Measurements from ENCODE around the gene PSME3.

DNA sequence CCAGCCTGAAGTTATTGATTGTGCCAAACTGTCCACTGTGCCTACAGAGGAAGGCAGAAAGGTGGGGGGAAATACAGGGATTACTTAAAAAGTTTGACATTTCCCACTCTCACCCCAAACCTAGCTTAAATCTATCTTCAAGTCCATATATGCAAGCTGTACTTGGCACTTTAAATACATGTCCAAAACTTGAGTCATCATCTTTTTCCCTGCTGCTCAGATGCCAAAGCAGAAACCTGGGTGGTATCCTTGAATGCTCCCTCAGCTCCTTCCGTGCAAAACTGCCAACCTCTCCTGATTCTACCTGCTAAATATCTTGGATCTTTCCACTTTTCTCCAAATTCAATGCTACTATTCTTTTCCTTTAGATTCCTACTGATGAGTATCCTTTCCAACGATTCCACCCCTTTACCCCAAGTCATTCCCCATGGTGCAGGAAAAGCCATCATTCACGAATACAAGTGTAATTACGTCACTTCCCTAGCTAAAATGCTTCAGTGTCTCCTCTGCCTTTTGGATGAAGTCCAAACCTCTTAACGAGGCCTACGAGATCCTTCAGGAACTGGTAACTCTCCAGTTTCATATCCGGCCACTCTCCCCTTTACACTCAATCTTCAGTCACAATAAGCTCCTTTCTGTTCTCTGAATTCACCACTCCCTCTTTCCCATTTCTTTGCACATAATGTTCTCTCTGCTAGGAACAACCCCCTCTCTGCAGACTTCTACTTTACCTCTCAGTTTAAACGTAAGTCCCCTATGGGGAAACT, 18.4 kb upstream of the PSME3 start:
- TF ChIP-seq, protein P1, sequence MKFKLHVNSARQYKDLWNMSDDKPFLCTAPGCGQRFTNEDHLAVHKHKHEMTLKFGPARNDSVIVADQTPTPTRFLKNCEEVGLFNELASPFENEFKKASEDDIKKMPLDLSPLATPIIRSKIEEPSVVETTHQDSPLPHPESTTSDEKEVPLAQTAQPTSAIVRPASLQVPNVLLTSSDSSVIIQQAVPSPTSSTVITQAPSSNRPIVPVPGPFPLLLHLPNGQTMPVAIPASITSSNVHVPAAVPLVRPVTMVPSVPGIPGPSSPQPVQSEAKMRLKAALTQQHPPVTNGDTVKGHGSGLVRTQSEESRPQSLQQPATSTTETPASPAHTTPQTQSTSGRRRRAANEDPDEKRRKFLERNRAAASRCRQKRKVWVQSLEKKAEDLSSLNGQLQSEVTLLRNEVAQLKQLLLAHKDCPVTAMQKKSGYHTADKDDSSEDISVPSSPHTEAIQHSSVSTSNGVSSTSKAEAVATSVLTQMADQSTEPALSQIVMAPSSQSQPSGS (CRISPR knock-in tag; IDR thresholded peaks at IDR 0.05; ENCODE audit: borderline replicate concordance, low read depth): no peak
- TF ChIP-seq, protein P2, sequence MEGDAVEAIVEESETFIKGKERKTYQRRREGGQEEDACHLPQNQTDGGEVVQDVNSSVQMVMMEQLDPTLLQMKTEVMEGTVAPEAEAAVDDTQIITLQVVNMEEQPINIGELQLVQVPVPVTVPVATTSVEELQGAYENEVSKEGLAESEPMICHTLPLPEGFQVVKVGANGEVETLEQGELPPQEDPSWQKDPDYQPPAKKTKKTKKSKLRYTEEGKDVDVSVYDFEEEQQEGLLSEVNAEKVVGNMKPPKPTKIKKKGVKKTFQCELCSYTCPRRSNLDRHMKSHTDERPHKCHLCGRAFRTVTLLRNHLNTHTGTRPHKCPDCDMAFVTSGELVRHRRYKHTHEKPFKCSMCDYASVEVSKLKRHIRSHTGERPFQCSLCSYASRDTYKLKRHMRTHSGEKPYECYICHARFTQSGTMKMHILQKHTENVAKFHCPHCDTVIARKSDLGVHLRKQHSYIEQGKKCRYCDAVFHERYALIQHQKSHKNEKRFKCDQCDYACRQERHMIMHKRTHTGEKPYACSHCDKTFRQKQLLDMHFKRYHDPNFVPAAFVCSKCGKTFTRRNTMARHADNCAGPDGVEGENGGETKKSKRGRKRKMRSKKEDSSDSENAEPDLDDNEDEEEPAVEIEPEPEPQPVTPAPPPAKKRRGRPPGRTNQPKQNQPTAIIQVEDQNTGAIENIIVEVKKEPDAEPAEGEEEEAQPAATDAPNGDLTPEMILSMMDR (IDR thresholded peaks at IDR 0.05): no peak
- TF ChIP-seq, protein P3, sequence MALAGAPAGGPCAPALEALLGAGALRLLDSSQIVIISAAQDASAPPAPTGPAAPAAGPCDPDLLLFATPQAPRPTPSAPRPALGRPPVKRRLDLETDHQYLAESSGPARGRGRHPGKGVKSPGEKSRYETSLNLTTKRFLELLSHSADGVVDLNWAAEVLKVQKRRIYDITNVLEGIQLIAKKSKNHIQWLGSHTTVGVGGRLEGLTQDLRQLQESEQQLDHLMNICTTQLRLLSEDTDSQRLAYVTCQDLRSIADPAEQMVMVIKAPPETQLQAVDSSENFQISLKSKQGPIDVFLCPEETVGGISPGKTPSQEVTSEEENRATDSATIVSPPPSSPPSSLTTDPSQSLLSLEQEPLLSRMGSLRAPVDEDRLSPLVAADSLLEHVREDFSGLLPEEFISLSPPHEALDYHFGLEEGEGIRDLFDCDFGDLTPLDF (CRISPR knock-in tag; IDR thresholded peaks at IDR 0.05): no peak
- TF ChIP-seq FOXK1 (CRISPR knock-in tag; IDR thresholded peaks at IDR 0.05): no peak
- TF ChIP-seq, protein P4, sequence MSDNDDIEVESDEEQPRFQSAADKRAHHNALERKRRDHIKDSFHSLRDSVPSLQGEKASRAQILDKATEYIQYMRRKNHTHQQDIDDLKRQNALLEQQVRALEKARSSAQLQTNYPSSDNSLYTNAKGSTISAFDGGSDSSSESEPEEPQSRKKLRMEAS (CRISPR knock-in tag; IDR thresholded peaks at IDR 0.05): no peak
- no peak for TF ChIP-seq SP1 (CRISPR knock-in tag; conservative IDR thresholded peaks at IDR 0.05)

Measured in WTC11 (cell line).